ENCODE data around the gene DIAPH2.

DIAPH2 gene

GRCh38 chrX:97517763-97518162 is 833.1 kb downstream of the DIAPH2 start:
- DNase-seq, result no peak

- no peak for DNase-seq
Measured at GRCh38 chrX:97522307-97522706, 837.7 kb downstream of the DIAPH2 start.

GRCh38 chrX:97524340-97524739 is 839.7 kb downstream of the DIAPH2 start:
- no peak for DNase-seq

GRCh38 chrX:97524997-97525396 is 840.4 kb downstream of the DIAPH2 start:
- DNase-seq, result no peak

GRCh38 chrX:97525981-97526380 is 841.3 kb downstream of the DIAPH2 start:
- no peak for DNase-seq

- DNase-seq, result no peak
Measured at GRCh38 chrX:97527725-97528124, 843.1 kb downstream of the DIAPH2 start.

- no peak for DNase-seq
Measured at GRCh38 chrX:97529536-97530200, 845.0 kb downstream of the DIAPH2 start.

GRCh38 chrX:97531825-97532224 is 847.2 kb downstream of the DIAPH2 start:
- no peak for DNase-seq

- DNase-seq, result no peak
Measured at GRCh38 chrX:97538745-97539144, 854.1 kb downstream of the DIAPH2 start.

- no peak for DNase-seq
Measured at GRCh38 chrX:97539970-97540519, 855.4 kb downstream of the DIAPH2 start.

- DNase-seq, result no peak
Measured at GRCh38 chrX:97547877-97548578, 863.4 kb downstream of the DIAPH2 start.

- no peak for DNase-seq
Measured at GRCh38 chrX:97551821-97552220, 867.2 kb downstream of the DIAPH2 start.

- no peak for DNase-seq
Measured at GRCh38 chrX:97553833-97554232, 869.2 kb downstream of the DIAPH2 start.

- DNase-seq, result no peak
Measured at GRCh38 chrX:97556359-97556758, 871.7 kb downstream of the DIAPH2 start.

GRCh38 chrX:97563531-97564133 is 879.0 kb downstream of the DIAPH2 start:
- peak in 1 of 2 donors; percentile 77 for DNase-seq

GRCh38 chrX:97564496-97564895 is 879.9 kb downstream of the DIAPH2 start:
- DNase-seq, result peak in 1 of 2 donors; percentile 2

GRCh38 chrX:97587171-97587570 is 902.5 kb downstream of the DIAPH2 start:
- DNase-seq, result no peak

- DNase-seq, result no peak
Measured at GRCh38 chrX:97594646-97595224, 910.1 kb downstream of the DIAPH2 start.

GRCh38 chrX:97597954-97598353 is 913.3 kb downstream of the DIAPH2 start:
- no peak for DNase-seq

GRCh38 chrX:97602465-97603258 is 918.0 kb downstream of the DIAPH2 start:
- no peak for DNase-seq

GRCh38 chrX:97605271-97605670 is 920.6 kb downstream of the DIAPH2 start:
- DNase-seq, result no peak

GRCh38 chrX:97609357-97609756 is 924.7 kb downstream of the DIAPH2 start:
- DNase-seq, result no peak

- no peak for DNase-seq
Measured at GRCh38 chrX:97609938-97610337, 925.3 kb downstream of the DIAPH2 start.

Data from bone marrow (tissue), 2 donors.